ENCODE measurements around the gene ADORA2A.

DNA sequence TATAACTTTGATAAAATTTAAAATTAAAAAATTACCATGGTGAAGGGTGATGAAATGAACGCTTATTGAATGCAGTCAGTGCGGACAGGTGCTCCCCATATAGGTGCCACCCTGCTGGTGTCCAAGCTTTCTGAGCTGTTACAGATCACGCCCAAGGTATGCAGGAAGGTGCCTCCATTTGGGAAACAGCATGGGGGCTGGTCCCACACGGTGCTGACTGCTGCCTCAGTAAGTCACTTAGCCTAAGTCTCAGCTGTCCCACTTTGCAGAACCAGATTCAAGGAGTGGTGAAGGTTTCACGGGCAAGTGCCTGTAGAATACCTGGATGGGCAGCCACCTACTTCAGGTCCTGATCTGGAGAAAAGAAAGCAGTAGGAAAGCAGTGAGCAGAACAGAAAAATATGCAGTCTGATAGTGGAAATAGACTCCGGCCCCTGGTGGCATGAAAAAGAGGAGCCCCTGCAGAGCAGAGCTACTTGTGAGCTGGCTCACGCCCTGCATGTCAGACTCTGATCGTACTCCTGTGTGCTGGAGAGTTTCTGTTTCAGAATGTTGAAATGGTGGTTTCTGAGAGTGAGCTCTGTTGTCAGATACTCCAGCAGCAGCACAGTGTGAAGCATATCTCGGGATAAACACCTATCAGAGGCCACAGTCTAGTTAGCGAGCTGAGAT, 33.2 kb downstream of the ADORA2A start:
- TF ChIP-seq, protein P1, sequence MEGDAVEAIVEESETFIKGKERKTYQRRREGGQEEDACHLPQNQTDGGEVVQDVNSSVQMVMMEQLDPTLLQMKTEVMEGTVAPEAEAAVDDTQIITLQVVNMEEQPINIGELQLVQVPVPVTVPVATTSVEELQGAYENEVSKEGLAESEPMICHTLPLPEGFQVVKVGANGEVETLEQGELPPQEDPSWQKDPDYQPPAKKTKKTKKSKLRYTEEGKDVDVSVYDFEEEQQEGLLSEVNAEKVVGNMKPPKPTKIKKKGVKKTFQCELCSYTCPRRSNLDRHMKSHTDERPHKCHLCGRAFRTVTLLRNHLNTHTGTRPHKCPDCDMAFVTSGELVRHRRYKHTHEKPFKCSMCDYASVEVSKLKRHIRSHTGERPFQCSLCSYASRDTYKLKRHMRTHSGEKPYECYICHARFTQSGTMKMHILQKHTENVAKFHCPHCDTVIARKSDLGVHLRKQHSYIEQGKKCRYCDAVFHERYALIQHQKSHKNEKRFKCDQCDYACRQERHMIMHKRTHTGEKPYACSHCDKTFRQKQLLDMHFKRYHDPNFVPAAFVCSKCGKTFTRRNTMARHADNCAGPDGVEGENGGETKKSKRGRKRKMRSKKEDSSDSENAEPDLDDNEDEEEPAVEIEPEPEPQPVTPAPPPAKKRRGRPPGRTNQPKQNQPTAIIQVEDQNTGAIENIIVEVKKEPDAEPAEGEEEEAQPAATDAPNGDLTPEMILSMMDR (IDR thresholded peaks at IDR 0.05): no peak
- no peak for TF ChIP-seq POLR2A (IDR thresholded peaks at IDR 0.05)

All from heart left ventricle (tissue), 13 donors.